ENCODE measurements around the gene ID2.

ID2 gene

DNA sequence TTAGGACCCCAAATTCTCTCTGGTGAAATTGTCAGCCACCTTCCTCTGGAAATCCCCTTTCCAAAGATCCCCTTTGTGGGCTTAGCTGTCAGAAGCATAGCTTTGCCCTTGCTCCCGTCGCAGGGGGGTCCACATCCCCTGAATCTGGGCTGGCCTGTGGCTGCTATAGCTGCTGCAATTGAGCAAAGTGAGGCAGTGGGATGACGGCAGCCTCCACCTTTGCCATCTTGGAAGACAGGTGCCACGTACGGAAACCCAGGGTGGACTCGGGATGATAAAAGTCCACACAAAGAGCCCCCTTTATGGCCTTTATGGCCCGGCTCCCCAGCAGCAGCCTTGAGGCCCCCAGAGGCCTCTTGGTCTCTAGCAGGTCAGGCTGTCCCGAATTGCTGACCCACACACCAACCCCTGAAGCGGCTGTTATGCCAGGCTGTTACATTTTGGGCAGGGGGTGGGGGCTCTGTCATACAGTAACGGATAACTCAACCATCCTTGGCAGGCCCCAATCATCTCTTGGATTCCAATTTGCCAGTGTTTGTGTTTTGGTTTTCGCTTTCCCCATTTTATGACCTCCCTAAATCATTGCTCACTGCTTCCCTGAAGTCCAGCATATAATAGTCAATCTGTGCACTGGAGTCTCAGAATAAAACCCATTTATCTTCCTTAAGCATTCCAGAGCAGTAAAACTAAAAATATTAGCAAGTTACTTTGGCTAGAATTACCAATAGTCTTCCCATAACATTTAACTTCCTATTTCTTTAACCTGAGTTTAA, 33.2 kb upstream of the ID2 start:
- TF ChIP-seq, protein P1, sequence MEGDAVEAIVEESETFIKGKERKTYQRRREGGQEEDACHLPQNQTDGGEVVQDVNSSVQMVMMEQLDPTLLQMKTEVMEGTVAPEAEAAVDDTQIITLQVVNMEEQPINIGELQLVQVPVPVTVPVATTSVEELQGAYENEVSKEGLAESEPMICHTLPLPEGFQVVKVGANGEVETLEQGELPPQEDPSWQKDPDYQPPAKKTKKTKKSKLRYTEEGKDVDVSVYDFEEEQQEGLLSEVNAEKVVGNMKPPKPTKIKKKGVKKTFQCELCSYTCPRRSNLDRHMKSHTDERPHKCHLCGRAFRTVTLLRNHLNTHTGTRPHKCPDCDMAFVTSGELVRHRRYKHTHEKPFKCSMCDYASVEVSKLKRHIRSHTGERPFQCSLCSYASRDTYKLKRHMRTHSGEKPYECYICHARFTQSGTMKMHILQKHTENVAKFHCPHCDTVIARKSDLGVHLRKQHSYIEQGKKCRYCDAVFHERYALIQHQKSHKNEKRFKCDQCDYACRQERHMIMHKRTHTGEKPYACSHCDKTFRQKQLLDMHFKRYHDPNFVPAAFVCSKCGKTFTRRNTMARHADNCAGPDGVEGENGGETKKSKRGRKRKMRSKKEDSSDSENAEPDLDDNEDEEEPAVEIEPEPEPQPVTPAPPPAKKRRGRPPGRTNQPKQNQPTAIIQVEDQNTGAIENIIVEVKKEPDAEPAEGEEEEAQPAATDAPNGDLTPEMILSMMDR (IDR thresholded peaks at IDR 0.05; ENCODE audit: extremely low read depth, missing control alignments): no peak

DNA sequence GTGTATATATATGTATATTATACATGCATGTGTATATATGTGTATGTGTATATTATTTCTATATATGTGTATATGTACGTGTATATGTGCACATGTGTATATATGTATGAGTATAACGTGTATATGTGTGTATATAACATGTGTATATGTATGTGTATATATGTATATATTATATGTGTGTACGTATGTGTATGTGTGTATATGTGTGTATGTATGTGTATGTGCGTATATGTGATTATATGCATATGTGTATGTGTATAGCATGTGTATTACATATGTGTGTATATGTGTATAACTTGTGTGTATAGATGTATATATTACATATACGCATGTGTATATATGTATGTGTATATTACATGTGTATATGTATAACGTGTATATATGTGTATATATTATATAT, 32.1 kb upstream of the ID2 start:
- TF ChIP-seq, protein P1 (IDR thresholded peaks at IDR 0.05; ENCODE audit: extremely low read depth, missing control alignments): no peak
- no peak for DNase-seq (ENCODE audit: low spot score)

More for the DNA sequence above, 33.2 kb upstream of the ID2 start:
- DNase-seq (ENCODE audit: low spot score): no peak

DNA sequence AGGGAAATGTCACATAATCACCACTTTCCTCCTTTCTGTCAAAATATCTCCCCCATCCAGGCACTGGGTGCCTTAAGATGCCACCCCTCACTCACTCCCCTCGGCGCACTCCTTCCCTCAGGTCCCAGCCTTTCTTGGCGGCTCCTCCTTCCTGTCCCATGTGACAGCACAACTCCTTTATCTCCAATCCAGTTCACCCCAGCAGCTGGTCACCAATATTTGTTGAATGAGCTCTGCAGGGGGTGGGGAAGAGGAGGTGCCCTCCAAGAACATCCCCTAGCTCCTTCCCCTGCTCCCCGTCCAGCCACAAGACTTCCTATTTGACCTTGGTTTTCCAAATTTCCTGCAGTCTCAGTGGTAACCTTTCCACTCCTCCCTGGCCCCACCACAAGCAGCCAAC, 31.6 kb upstream of the ID2 start:
- no peak for DNase-seq (ENCODE audit: low spot score)
- TF ChIP-seq, protein P1 (IDR thresholded peaks at IDR 0.05; ENCODE audit: extremely low read depth, missing control alignments): no peak

DNA sequence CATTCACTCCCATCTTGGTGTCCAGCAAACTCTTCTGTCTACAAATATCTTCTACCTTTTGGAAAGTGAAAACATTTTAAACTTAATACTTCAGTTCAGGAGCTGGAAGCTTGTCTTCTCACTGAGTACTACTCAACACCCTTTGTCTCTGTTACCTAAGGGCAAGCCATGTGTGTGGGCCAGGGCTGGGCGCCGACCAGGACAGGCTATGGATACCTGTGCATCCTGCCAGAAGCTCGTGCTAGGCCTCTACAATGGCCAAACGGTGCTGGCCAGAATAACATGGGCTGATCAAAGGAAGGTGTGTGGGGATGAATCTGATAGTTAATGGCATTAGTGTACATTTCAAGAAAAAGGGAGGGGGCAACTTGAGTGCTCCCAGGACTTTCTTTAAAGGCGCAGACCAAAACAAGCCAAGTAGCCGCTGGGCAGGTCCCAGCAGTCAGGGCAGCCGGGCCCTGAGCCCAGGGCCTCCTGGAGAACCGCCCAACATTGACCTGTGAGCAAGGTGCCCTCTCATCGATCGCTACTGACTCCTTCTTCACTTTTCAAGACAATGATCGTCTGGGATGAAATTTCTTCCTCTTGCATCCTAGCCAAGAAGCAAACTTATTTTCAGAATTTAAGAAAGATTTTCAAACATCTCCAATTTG, 29.0 kb upstream of the ID2 start:
- no peak for DNase-seq (ENCODE audit: low spot score)
- TF ChIP-seq, protein P1 (IDR thresholded peaks at IDR 0.05; ENCODE audit: extremely low read depth, missing control alignments): no peak

DNA sequence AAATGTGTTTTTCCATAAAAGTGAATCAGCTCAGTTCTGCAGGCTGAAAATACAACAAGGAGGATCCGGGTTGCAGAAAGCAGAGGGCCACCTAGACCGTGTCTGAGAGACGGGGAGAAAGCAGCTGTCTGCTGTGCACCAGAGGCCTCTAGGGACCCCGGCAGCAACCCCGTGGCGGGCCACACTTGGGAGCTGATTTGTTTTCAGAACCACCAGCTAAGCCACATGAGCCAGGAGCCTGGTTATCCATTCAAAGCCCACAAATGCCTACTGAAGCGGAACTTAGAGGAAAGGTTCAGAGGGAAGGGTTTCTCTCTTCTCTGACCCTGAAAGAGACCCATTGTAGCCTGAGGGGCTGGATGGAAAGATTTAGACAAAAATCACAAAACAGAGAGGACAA, 28.4 kb upstream of the ID2 start:
- TF ChIP-seq, protein P1 (IDR thresholded peaks at IDR 0.05; ENCODE audit: extremely low read depth, missing control alignments): no peak
- no peak for DNase-seq (ENCODE audit: low spot score)

DNA sequence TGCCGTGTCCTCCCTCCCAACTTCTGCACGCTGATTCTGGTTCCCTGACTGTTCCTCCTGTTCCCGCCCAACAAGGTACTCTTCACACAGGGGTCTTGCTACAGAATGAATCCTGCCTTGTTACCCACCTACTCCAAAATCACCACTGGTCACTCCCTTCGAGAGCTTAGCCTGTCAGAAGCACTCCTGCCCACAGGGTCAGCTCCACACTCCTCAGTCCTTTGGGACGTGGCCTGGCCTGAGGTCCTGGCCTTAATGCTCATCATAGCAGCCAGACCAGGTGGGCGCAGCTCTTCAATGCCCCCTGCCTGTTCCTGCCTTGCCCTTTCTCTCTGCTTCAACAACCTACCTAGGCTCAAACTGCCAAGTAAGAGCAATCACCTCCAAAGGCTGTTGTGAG, 27.8 kb upstream of the ID2 start:
- no peak for DNase-seq (ENCODE audit: low spot score)
- TF ChIP-seq, protein P1 (IDR thresholded peaks at IDR 0.05; ENCODE audit: extremely low read depth, missing control alignments): no peak

DNA sequence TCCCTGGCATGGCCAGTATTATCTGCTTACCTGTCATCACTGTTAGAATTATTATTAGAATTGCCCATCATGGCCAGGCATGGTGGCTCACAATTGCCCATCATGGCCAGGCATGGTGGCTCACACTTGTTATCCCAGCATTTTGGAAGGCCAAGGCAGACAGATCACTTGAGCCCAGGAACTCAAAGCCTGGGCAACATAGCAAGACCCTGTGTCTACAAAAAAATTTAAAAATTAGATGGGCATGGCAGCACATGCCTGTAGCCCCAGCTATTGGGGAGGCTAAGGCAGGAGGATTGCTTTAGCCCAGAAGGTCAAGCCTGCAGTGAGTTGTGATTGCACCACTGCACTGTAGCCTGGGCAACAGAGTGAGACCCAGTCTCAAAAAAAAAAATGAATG, 27.4 kb upstream of the ID2 start:
- TF ChIP-seq, protein P1 (IDR thresholded peaks at IDR 0.05; ENCODE audit: extremely low read depth, missing control alignments): no peak

More for the DNA sequence above, 27.4 kb upstream of the ID2 start:
- no peak for DNase-seq (ENCODE audit: low spot score)

Measured in GM20000 (cell line).